Endothelial cell of umbilical vein (primary cell): Measurements from ENCODE around the gene C9orf72. TPM values are rescaled to one million over a fixed set of nuclear protein-coding genes. Genes with fewer than 3 reads are reported as not detected.

Experiments
- BruUV-seq: library from RNA; stranded (reverse); fragments of 400-500 nt; replicated peaks from 2 replicates; lab custom pipeline; 2021; lab: Mats Ljungman, UMichigan
- CTCF ChIA-PET: fragments of 300-600, 350-600 bp; sonication (Branson Sonifier 250); formaldehyde crosslinking; loops from one replicate; lab custom pipeline; 2021; ENCODE audit warnings: antibody characterized with exemption, inconsistent platforms; lab: Charles Lee
- POLR2A ChIA-PET: fragments of 300-600, 350-600 bp; sonication (Branson Sonifier 250); formaldehyde crosslinking; loops from one replicate; lab custom pipeline; 2021; ENCODE audit warnings: antibody characterized with exemption, inconsistent platforms; lab: Charles Lee
- DNase-seq: peaks from one replicate; pipeline ENCODE4 v3.0.0-alpha.2; 2011; ENCODE audit warnings: low read depth, low spot score
- FAIRE-seq: peaks from 2 replicates; lab custom pipeline; 2011; peaks lifted over from hg19 to GRCh38; lab: Jason Lieb, UNC
- H2AFZ ChIP-seq: 2 replicates; pipeline ENCODE4 v1.6.0; 2012; ENCODE audit warnings: low read depth, low read length, control low read depth, inconsistent platforms
- H3K27ac ChIP-seq: 2 replicates; pipeline ENCODE4 v1.5.1; 2011; ENCODE audit warnings: low read depth, mild to moderate bottlenecking, control low read depth, low read length, moderate library complexity; ENCODE audit not compliant: insufficient read depth
- H3K27me3 ChIP-seq, 2 experiments: 2 replicates each; pipeline versions ENCODE4 v1.6.0 to v1.6.1; 2011; ENCODE audit warnings: low read length in 2 of 2, mixed read lengths in 1 of 2; ENCODE audit not compliant: control insufficient read depth in 2 of 2, insufficient read depth in 2 of 2
- H3K36me3 ChIP-seq, 2 experiments: 2 replicates in 1 of 2; 3 replicates in 1 of 2; pipeline ENCODE4 v1.5.1; 2011; ENCODE audit warnings: low read length in 2 of 2, mild to moderate bottlenecking in 1 of 2, moderate library complexity in 1 of 2; ENCODE audit not compliant: control insufficient read depth in 2 of 2, insufficient read depth in 2 of 2; ENCODE audit errors: extremely low read depth in 1 of 2
- H3K4me1 ChIP-seq: 3 replicates; pipeline ENCODE4 v1.5.1; 2011; ENCODE audit warnings: mild to moderate bottlenecking, low read length; ENCODE audit not compliant: control insufficient read depth, insufficient read depth; ENCODE audit errors: extremely low read depth
- H3K4me2 ChIP-seq: 2 replicates; pipeline ENCODE4 v1.6.1; 2011; ENCODE audit warnings: low read length, control low read depth, mixed read lengths; ENCODE audit not compliant: insufficient read depth
- H3K4me3 ChIP-seq, 3 experiments: fragments of 200-600 bp in 1 of 3; sonication (generic), shearing (Covaris generic) in 1 of 3; replicated peaks in 1 of 3; 2 replicates each; pipeline ENCODE4 v1.5.1; 2011 to 2016; ENCODE audit warnings: control low read depth in 3 of 3, low read length in 3 of 3, mild to moderate bottlenecking in 2 of 3, inconsistent platforms in 1 of 3, low read depth in 1 of 3, moderate library complexity in 1 of 3; ENCODE audit not compliant: insufficient read depth in 1 of 3
- H3K79me2 ChIP-seq: 2 replicates; pipeline ENCODE4 v1.6.0; 2012; ENCODE audit warnings: low read length, inconsistent platforms; ENCODE audit not compliant: control insufficient read depth, insufficient read depth
- H3K9ac ChIP-seq: replicated peaks from 2 replicates; pipeline ENCODE3; 2011; ENCODE audit warnings: low read length, control low read depth; ENCODE audit not compliant: insufficient read depth; ENCODE audit errors: extremely low read depth
- H3K9me1 ChIP-seq: replicated peaks from 3 replicates; pipeline ENCODE4 v1.6.0; 2011; ENCODE audit warnings: mild to moderate bottlenecking, low read length; ENCODE audit not compliant: control insufficient read depth, insufficient read depth; ENCODE audit errors: extremely low read depth
- H3K9me3 ChIP-seq: replicated peaks from 2 replicates; pipeline ENCODE4 v1.5.1; 2012; ENCODE audit warnings: low read length, inconsistent platforms; ENCODE audit not compliant: control insufficient read depth, insufficient read depth
- H4K20me1 ChIP-seq: replicated peaks from 2 replicates; pipeline ENCODE3; 2011; ENCODE audit warnings: mild to moderate bottlenecking, low read length; ENCODE audit not compliant: control insufficient read depth, insufficient read depth; ENCODE audit errors: extremely low read depth
- CTCF ChIP-seq, 2 donors: IDR thresholded peaks; 1 replicate in 1 of 2; 2 replicates in 1 of 2; pipeline ENCODE4 v1.5.1; 2011; ENCODE audit warnings: low read length in 2 of 2, mild to moderate bottlenecking in 2 of 2, moderate library complexity in 2 of 2, control low read depth in 1 of 2, inconsistent platforms in 1 of 2, low read depth in 1 of 2; ENCODE audit not compliant: insufficient read depth in 1 of 2; ENCODE audit errors: extremely low read depth in 1 of 2
- EZH2 ChIP-seq: IDR thresholded peaks from 2 replicates; pipeline ENCODE4 v1.6.1; 2012; ENCODE audit warnings: borderline replicate concordance, low read depth, mild to moderate bottlenecking, moderate library complexity, low read length, inconsistent platforms; ENCODE audit not compliant: severe bottlenecking
- FOS ChIP-seq: IDR thresholded peaks from 2 replicates; pipeline ENCODE4 v1.6.1; 2011; ENCODE audit warnings: mild to moderate bottlenecking, low read length, moderate library complexity, borderline replicate concordance; ENCODE audit not compliant: insufficient read depth
- GATA2 ChIP-seq: IDR thresholded peaks from 2 replicates; pipeline ENCODE4 v1.7.0; 2011; ENCODE audit warnings: low read depth, mild to moderate bottlenecking, moderate library complexity, mixed read lengths, low read length; ENCODE audit not compliant: insufficient read length, insufficient read depth
- JUN ChIP-seq: IDR thresholded peaks from 2 replicates; pipeline ENCODE4 v1.6.1; 2011; ENCODE audit warnings: borderline replicate concordance, low read depth; ENCODE audit not compliant: insufficient read length, insufficient read depth
- MYC ChIP-seq: IDR thresholded peaks from one replicate; pipeline ENCODE4 v1.6.1; 2011; ENCODE audit warnings: mild to moderate bottlenecking, low read depth, low read length
- POLR2A ChIP-seq: IDR thresholded peaks from 2 replicates; pipeline ENCODE4 v1.6.1; 2012; ENCODE audit warnings: low read depth, mild to moderate bottlenecking, control low read depth, low read length
- POLR2AphosphoS5 ChIP-seq: IDR thresholded peaks from 2 replicates; pipeline ENCODE4 v1.6.1; 2012; ENCODE audit warnings: low read depth, mild to moderate bottlenecking, control low read depth, low read length, moderate library complexity; ENCODE audit not compliant: insufficient read depth
- dilution Hi-C: fragments of 300-500 bp; cut with MboI; formaldehyde crosslinking; loops from one replicate; pipeline ENCODE4 v1.15.0; 2019; ENCODE audit warnings: low sequenced_read_pairs; ENCODE audit not compliant: extremely low pct_ligation_motif_present
- intact Hi-C: fragments of 100-400 bp; cut with micrococcal nuclease; formaldehyde crosslinking; loops from one replicate; pipeline ENCODE4 v1.10.0; 2022
- polyA plus RNA-seq, 4 experiments: library from polyadenylated mRNA; depleted of rRNA in 3 of 4; stranded (reverse) in 3 of 4; unstranded in 1 of 4; fragments of >200 nt; gene quantifications; 2 replicates each; pipeline versions ENCODE4 v1.2.1 to v1.2.3, GENCODE V29; 2011 to 2012; ENCODE audit warnings: missing spikeins in 1 of 4
- total RNA-seq: library from RNA; stranded (reverse); gene quantifications from 2 replicates; pipeline ENCODE4 v1.2.3, GENCODE V29; 2021
- TF ChIP-seq, protein P1 (sequence below): IDR thresholded peaks from 2 replicates; pipeline ENCODE4 v1.6.1; 2011; ENCODE audit not compliant: insufficient read depth, insufficient read length

The C9orf72 gene
- total and polyA plus RNA-seq, 2 donors (not counting 3 experiments of a cell fraction or from before 2014, with no cell fraction given) = 2.7 to 7.3 TPM

- CTCF ChIA-PET = interaction anchor here (0.8 to 1.4 kb wide), 2 partner anchors 40 to 236 kb away, joined by 4 read pairs; partner anchors contain the start of gene MOB3B
- Histone ChIP-seq H3K9me1 (no peaks in the 10 kb centered on the region), H3K79me2 (no peaks in the 10 kb centered on the region), H3K9me3 (no peaks in the 10 kb centered on the region), H3K27me3 (no peaks in the 10 kb centered on the region), H3K4me1 (peaks cover 11% of the 10 kb centered on the region), H3K36me3 (no peaks in the 10 kb centered on the region), H3K4me2 (no peak overlapping the region), H3K4me3 (no peak overlapping the region), H3K9ac (no peak overlapping the region), H3K27ac (no peak overlapping the region), H4K20me1 (no peaks in the 10 kb centered on the region), H2AFZ (no peak overlapping the region)
- POLR2A ChIA-PET = no interaction called here
- no TSS peak for BruUV-seq
- FAIRE-seq (no peak), DNase-seq (no peak)
- intact Hi-C loops = no loop called here
- dilution Hi-C loops = no loop called here
- TF ChIP-seq GATA2 = no peak
- TF ChIP-seq MYC = no peak
- TF ChIP-seq JUN = no peak
- no peak for TF ChIP-seq FOS
- TF ChIP-seq, protein P1, sequence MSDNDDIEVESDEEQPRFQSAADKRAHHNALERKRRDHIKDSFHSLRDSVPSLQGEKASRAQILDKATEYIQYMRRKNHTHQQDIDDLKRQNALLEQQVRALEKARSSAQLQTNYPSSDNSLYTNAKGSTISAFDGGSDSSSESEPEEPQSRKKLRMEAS = no peak
- no peak for TF ChIP-seq EZH2
- no peak for TF ChIP-seq POLR2AphosphoS5
- TF ChIP-seq POLR2A = no peak
- no peak for TF ChIP-seq CTCF (IDR thresholded peaks at IDR 0.05; ENCODE audit: extremely low read depth in 1 of 2, insufficient read depth in 1 of 2, low read depth in 1 of 2, low read length in 2 of 2)
Measured at GRCh38 chr9:27569406-27569805, 3.9 kb downstream of the C9orf72 start.
